ENCODE results near the gene LAMA5.

The LAMA5 gene

DNA sequence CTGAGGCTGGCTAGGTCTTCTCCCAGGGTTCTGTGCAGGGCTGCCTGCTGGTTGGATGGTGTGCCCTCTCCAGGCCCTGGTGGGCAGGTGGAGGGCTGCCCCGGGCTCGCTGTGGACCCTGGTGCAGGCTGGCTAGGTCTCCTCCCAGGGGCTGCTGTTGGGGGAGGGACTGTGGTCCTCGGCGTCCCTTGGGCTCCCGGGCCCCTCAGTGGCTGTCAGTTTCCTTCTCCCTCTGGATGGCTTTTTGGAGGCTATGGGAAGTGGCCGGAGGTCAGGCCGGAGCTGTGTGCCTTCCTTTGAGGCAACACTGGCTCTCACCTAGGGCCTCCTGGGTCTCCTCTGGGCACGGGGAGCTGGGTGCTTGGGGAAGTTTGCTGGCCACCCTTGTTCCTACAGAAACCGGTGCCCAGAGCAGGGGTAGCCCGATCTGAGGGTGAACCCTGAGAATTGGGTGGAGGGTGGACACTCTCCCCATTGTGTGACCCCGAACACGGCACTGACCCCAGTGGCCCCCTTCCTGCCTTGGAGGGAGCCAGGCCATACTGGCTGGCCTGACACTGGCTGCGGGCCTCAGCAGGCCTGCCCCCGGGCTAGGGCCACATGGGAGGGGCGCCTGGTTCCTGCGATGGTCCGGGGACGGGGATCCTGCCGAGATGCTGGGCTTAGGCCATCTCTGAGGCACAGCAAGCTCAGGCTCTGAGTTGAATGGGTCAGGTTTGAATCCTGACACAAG, 43.8 kb upstream of the LAMA5 start:
- Histone ChIP-seq H4K20me1 (ENCODE audit: insufficient read depth, low read length) (peaks cover 16% of the 10 kb centered on the region; the same call in 1 of the 2 replicates), H3K4me2 (ENCODE audit: insufficient read depth, low read length) (no peak overlapping the region)
- ATAC-seq (ENCODE audit: insufficient read depth, low read depth): no peak

GRCh38 chr20:62409931-62410745, 43.0 kb upstream of the LAMA5 start:
- H3K9me3 ChIP-seq (ENCODE audit: insufficient read depth, low read length, severe bottlenecking): no peaks in the 10 kb centered on the region
- H3K4me3 ChIP-seq (ENCODE audit: low read depth in 1 of 2, low read length in 2 of 2): no peak overlapping the region
- no peak for ATAC-seq (ENCODE audit: insufficient read depth, low read depth)
- peaks cover 6% of the 10 kb centered on the region for H3K36me3 ChIP-seq (ENCODE audit: insufficient read depth, low read length)
- no peak overlapping the region for H2AFZ ChIP-seq (ENCODE audit: low read depth, low read length)
- H3K27me3 ChIP-seq (ENCODE audit: insufficient read depth, low read length, poor library complexity): no peaks in the 10 kb centered on the region
- peak overlapping the region; percentile 17; the same call in 1 of the 2 replicates for H3K4me2 ChIP-seq (ENCODE audit: insufficient read depth, low read length)
- DNase-seq: peak; percentile 47
- H3K79me2 ChIP-seq (ENCODE audit: insufficient read depth, low read length): peaks cover 17% of the 10 kb centered on the region
- H3K4me1 ChIP-seq (ENCODE audit: insufficient read depth, low read length): peaks cover 35% of the 10 kb centered on the region
- TF ChIP-seq, protein P1, sequence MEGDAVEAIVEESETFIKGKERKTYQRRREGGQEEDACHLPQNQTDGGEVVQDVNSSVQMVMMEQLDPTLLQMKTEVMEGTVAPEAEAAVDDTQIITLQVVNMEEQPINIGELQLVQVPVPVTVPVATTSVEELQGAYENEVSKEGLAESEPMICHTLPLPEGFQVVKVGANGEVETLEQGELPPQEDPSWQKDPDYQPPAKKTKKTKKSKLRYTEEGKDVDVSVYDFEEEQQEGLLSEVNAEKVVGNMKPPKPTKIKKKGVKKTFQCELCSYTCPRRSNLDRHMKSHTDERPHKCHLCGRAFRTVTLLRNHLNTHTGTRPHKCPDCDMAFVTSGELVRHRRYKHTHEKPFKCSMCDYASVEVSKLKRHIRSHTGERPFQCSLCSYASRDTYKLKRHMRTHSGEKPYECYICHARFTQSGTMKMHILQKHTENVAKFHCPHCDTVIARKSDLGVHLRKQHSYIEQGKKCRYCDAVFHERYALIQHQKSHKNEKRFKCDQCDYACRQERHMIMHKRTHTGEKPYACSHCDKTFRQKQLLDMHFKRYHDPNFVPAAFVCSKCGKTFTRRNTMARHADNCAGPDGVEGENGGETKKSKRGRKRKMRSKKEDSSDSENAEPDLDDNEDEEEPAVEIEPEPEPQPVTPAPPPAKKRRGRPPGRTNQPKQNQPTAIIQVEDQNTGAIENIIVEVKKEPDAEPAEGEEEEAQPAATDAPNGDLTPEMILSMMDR (IDR thresholded peaks at IDR 0.05; ENCODE audit: borderline replicate concordance, extremely low read depth, low read length, poor library complexity, severe bottlenecking): peak; percentile 65
- no peak for TF ChIP-seq EZH2 (IDR thresholded peaks at IDR 0.05; ENCODE audit: borderline replicate concordance, low read depth, low read length, severe bottlenecking)
- H3K9ac ChIP-seq (ENCODE audit: low read depth, low read length): no peak overlapping the region
- peaks cover 24% of the 10 kb centered on the region; the same call in 1 of the 2 replicates for H4K20me1 ChIP-seq (ENCODE audit: insufficient read depth, low read length)
- no peak overlapping the region for H3K27ac ChIP-seq (ENCODE audit: low read length)

More for the DNA sequence above, 43.8 kb upstream of the LAMA5 start:
- peaks cover 9% of the 10 kb centered on the region for H3K79me2 ChIP-seq (ENCODE audit: insufficient read depth, low read length)
- H3K27me3 ChIP-seq (ENCODE audit: insufficient read depth, low read length, poor library complexity): no peaks in the 10 kb centered on the region
- H3K9me3 ChIP-seq (ENCODE audit: insufficient read depth, low read length, severe bottlenecking): no peaks in the 10 kb centered on the region
- H3K4me1 ChIP-seq (ENCODE audit: insufficient read depth, low read length): peaks cover 27% of the 10 kb centered on the region
- TF ChIP-seq, protein P1 (IDR thresholded peaks at IDR 0.05; ENCODE audit: borderline replicate concordance, extremely low read depth, low read length, poor library complexity, severe bottlenecking): no peak
- no peak for TF ChIP-seq EZH2 (IDR thresholded peaks at IDR 0.05; ENCODE audit: borderline replicate concordance, low read depth, low read length, severe bottlenecking)
- no peak overlapping the region for H3K4me3 ChIP-seq (ENCODE audit: low read depth in 1 of 2, low read length in 2 of 2)
- H3K9ac ChIP-seq (ENCODE audit: low read depth, low read length): no peak overlapping the region
- peaks cover 3% of the 10 kb centered on the region; the same call in 1 of the 2 replicates for H3K36me3 ChIP-seq (ENCODE audit: insufficient read depth, low read length)
- DNase-seq: no peak
- H2AFZ ChIP-seq (ENCODE audit: low read depth, low read length): no peak overlapping the region
- H3K27ac ChIP-seq (ENCODE audit: low read length): no peak overlapping the region

DNA sequence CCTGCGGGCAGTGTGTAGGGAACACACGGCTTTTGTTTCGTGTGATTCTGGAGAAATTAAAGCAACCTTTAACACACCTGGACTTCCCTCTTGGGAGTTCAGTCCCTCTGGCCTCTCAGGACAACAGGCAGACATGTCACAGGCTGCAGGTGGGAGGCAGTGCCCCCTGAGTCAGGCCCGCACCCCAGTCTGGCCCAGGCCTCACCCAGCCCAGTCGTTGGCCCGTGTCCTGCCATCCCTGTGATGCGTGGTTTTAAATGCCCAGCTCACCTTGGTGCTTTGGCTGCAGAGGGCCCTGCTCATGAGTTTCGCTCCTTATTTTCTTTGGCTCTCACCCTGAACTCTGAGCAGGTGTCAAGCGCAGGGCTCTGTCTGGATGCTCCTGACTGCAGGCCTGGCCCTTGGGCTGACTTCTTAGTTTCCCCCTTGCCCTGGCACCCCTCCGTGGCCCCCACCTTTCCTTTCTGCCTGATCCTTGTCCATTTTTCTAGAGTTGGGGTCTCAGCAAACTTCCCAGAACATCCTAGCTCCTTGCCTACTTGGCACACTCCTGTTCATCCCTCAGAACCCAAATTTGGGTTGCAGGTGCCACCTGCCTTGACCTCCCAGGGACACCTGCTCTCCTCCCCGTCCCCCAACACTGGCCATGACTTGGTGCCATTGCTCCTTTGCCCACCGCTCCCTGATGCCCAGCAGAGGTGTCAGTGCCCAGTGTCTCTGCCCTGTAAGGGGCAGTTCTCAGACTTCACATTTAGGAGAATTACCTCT, 42.2 kb upstream of the LAMA5 start:
- Histone ChIP-seq H3K4me1 (ENCODE audit: insufficient read depth, low read length) (peaks cover 43% of the 10 kb centered on the region), H2AFZ (ENCODE audit: low read depth, low read length) (no peak overlapping the region), H3K4me2 (ENCODE audit: insufficient read depth, low read length) (no peak overlapping the region), H3K4me3 (ENCODE audit: low read depth in 1 of 2, low read length in 2 of 2) (no peak overlapping the region), H3K27ac (ENCODE audit: low read length) (no peak overlapping the region), H3K9me3 (ENCODE audit: insufficient read depth, low read length, severe bottlenecking) (no peaks in the 10 kb centered on the region), H4K20me1 (ENCODE audit: insufficient read depth, low read length) (peaks cover 32% of the 10 kb centered on the region), H3K27me3 (ENCODE audit: insufficient read depth, low read length, poor library complexity) (no peaks in the 10 kb centered on the region), H3K9ac (ENCODE audit: low read depth, low read length) (no peak overlapping the region), H3K79me2 (ENCODE audit: insufficient read depth, low read length) (peaks cover 26% of the 10 kb centered on the region), H3K36me3 (ENCODE audit: insufficient read depth, low read length) (peaks cover 14% of the 10 kb centered on the region)
- no peak for ATAC-seq (ENCODE audit: insufficient read depth, low read depth)
- TF ChIP-seq, protein P1 (IDR thresholded peaks at IDR 0.05; ENCODE audit: borderline replicate concordance, extremely low read depth, low read length, poor library complexity, severe bottlenecking): no peak
- no peak for TF ChIP-seq EZH2 (IDR thresholded peaks at IDR 0.05; ENCODE audit: borderline replicate concordance, low read depth, low read length, severe bottlenecking)
- DNase-seq: no peak
